KMS-11 (cell line): Measurements from ENCODE around the gene CENPX.
A peak's percentile ranks its signal among the peaks of the same experiment; 100 is the strongest.

Experiments
- H2AFZ ChIP-seq: fragments of 200-600 bp; sonication (generic); 2 replicates; pipeline ENCODE4 v1.6.1; 2016; ENCODE audit warnings: antibody characterized with exemption, mixed run types, low read depth
- H3K27ac ChIP-seq: fragments of 200-600 bp; sonication (generic); 2 replicates; pipeline ENCODE4 v1.6.1; 2016; ENCODE audit warnings: mild to moderate bottlenecking, mixed run types
- H3K27me3 ChIP-seq: fragments of 200-600 bp; sonication (generic); 2 replicates; pipeline ENCODE4 v1.6.1; 2017; ENCODE audit warnings: mild to moderate bottlenecking, low read depth, mixed run types, moderate library complexity; ENCODE audit not compliant: insufficient read depth
- H3K36me3 ChIP-seq: fragments of 200-600 bp; sonication (generic); 2 replicates; pipeline ENCODE4 v1.6.1; 2017; ENCODE audit warnings: mild to moderate bottlenecking, mixed run types; ENCODE audit not compliant: insufficient read depth
- H3K4me1 ChIP-seq: fragments of 200-600 bp; sonication (generic); 2 replicates; pipeline ENCODE4 v1.6.1; 2016; ENCODE audit warnings: mild to moderate bottlenecking, low read depth, mixed run types; ENCODE audit not compliant: poor library complexity, severe bottlenecking
- H3K4me2 ChIP-seq: fragments of 200-600 bp; sonication (generic); 2 replicates; pipeline ENCODE4 v1.7.0; 2016; ENCODE audit warnings: mild to moderate bottlenecking, mixed run types
- H3K4me3 ChIP-seq: fragments of 200-600 bp; sonication (generic); IDR thresholded peaks from 2 replicates; pipeline ENCODE4 v1.6.1; 2017; ENCODE audit warnings: low read depth, low read length, mixed read lengths; ENCODE audit not compliant: insufficient read depth
- H3K79me2 ChIP-seq: fragments of 200-600 bp; sonication (generic); 2 replicates; pipeline ENCODE4 v1.6.1; 2016; ENCODE audit warnings: low read depth, mixed run types; ENCODE audit not compliant: insufficient read depth
- H3K9ac ChIP-seq: fragments of 200-600 bp; sonication (generic); 2 replicates; pipeline ENCODE4 v1.6.1; 2016; ENCODE audit warnings: mild to moderate bottlenecking, mixed run types
- H4K20me1 ChIP-seq: fragments of 200-600 bp; sonication (generic); 2 replicates; pipeline ENCODE4 v1.6.1; 2016; ENCODE audit warnings: mild to moderate bottlenecking, mixed run types; ENCODE audit not compliant: insufficient read depth
- TF ChIP-seq, protein P1 (sequence below): fragments of 200-600 bp; sonication (generic); conservative IDR thresholded peaks from 2 replicates; pipeline ENCODE4 v1.6.1; 2017; ENCODE audit warnings: low read depth, mild to moderate bottlenecking, antibody characterized with exemption, low read length, moderate library complexity, mixed read lengths

The CENPX gene

DNA sequence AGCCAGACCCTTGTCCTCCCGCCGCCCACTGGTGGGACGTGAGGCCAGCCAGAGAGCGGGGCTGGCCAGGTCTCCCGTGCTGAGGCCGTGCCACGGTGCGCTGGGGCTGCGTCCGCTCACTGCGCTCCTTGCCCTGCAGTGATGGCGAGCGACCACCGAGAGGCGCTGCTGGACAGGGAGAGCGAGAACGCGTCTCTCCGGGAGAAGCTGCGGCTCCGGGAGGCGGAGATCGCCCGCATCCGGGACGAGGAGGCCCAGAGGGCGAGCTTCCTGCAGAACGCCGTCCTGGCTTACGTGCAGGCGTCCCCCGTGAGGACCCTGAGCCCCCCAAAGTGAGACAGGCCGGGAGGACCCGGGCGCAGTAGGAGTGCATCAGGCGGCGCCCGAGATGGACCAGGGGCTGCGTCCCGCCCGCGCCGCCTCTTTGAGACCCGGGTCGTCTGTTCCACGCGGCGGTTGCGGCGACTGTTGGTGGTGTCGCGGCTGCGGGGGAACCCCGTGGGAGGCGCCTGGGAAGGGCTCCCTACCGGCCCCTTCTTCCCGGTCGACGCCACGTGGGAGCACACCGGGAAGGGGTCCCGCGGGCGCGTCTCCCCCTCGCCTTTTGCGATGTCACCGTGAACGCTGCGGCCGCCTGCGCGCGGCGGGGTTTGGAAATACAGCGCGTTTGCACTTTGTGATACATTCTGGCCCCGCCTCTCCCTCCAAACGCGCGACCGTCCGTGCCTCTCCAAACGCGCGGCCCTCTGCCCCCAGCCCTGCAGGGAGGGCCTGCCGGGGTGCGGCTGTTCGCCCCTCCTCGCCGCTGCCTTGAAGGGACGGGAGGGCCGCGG lies 8.0 kb upstream of the CENPX start:
- H3K4me1 ChIP-seq = peaks cover 6% of the 10 kb centered on the region
- H3K27me3 ChIP-seq = no peaks in the 10 kb centered on the region
- TF ChIP-seq, protein P1, sequence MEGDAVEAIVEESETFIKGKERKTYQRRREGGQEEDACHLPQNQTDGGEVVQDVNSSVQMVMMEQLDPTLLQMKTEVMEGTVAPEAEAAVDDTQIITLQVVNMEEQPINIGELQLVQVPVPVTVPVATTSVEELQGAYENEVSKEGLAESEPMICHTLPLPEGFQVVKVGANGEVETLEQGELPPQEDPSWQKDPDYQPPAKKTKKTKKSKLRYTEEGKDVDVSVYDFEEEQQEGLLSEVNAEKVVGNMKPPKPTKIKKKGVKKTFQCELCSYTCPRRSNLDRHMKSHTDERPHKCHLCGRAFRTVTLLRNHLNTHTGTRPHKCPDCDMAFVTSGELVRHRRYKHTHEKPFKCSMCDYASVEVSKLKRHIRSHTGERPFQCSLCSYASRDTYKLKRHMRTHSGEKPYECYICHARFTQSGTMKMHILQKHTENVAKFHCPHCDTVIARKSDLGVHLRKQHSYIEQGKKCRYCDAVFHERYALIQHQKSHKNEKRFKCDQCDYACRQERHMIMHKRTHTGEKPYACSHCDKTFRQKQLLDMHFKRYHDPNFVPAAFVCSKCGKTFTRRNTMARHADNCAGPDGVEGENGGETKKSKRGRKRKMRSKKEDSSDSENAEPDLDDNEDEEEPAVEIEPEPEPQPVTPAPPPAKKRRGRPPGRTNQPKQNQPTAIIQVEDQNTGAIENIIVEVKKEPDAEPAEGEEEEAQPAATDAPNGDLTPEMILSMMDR = peak; percentile 73
- H3K36me3 ChIP-seq = no peaks in the 10 kb centered on the region
- H3K79me2 ChIP-seq = no peaks in the 10 kb centered on the region
- peak overlapping the region; percentile 55; the same call in 1 of the 2 replicates for H3K9ac ChIP-seq
- peak overlapping the region; percentile 75 for H2AFZ ChIP-seq
- H4K20me1 ChIP-seq = no peaks in the 10 kb centered on the region
- H3K4me3 ChIP-seq = no peak overlapping the region
- peak overlapping the region; percentile 59 for H3K27ac ChIP-seq
- H3K4me2 ChIP-seq = peak overlapping the region; percentile 60

DNA sequence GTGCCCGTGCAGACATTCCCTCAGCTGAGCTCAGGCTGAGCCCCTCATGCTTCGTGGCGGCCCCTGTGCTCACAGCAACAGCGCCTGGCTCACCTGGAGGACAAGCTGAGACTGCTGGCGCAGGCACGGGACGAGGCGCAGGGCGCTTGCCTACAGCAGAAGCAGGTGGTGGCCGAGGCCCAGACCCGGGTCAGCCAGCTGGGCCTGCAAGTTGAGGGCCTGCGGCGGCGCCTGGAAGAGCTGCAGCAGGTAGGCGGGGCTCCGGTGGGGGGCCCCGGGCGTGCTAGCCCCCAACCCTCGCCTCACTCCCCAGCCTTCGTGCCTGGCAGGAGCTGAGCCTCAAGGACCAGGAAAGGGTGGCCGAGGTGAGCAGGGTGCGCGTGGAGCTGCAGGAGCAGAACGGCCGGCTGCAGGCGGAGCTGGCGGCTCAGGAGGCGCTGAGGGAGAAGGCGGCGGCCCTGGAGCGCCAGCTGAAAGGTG lies 7.4 kb upstream of the CENPX start:
- H3K4me1 ChIP-seq = peaks cover 6% of the 10 kb centered on the region
- no peak overlapping the region for H3K27ac ChIP-seq
- H3K36me3 ChIP-seq = no peaks in the 10 kb centered on the region
- no peak overlapping the region for H3K4me3 ChIP-seq
- TF ChIP-seq, protein P1 = no peak
- no peaks in the 10 kb centered on the region for H3K27me3 ChIP-seq
- H3K4me2 ChIP-seq = peak overlapping the region; percentile 60
- H3K79me2 ChIP-seq = no peaks in the 10 kb centered on the region
- no peaks in the 10 kb centered on the region for H4K20me1 ChIP-seq
- peak overlapping the region; percentile 55; the same call in 1 of the 2 replicates for H3K9ac ChIP-seq
- H2AFZ ChIP-seq = no peak overlapping the region

DNA sequence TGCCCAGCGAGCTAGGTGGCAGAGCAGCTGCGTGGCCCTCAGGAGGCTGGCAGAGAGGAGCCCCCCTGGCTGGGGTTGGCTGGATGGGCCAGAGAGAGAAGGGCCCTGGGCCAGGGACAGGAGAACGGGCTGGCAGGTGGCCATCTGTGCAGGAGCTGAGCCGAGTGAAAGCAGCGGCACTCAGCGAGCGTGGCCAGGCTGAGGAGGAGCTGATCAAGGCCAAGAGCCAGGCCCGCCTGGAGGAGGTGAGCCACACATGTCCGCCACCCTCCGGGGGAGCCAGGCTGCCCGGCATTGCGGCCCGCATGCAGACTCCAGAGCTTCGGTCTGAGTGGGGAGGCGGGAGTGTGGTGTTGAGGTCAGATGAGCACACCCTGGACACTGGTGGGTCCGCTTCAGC lies 6.7 kb upstream of the CENPX start:
- Histone ChIP-seq H4K20me1 (no peaks in the 10 kb centered on the region), H3K4me2 (no peak overlapping the region), H2AFZ (no peak overlapping the region), H3K79me2 (no peaks in the 10 kb centered on the region), H3K9ac (no peak overlapping the region), H3K27me3 (no peaks in the 10 kb centered on the region), H3K27ac (no peak overlapping the region), H3K36me3 (no peaks in the 10 kb centered on the region), H3K4me1 (peaks cover 8% of the 10 kb centered on the region), H3K4me3 (no peak overlapping the region)
- TF ChIP-seq, protein P1 = no peak

DNA sequence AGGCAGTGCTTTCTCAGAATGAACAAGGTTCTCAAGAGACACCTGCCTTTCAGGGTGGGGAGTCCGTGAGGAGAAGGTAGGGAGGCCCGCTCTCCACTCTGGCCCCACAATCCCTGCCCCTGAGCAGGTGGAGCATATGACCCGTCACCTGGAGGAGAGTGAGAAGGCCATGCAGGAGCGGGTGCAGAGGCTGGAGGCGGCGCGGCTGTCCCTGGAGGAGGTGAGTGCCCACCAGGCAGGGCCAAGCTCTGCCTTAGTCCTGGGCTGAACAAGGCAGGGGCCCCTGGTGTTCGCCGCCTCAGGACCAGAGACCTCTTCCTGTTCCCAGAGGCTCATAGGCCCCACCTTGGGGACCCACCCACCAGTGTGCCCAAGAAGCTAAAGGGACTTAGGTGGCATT lies 6.3 kb upstream of the CENPX start:
- TF ChIP-seq, protein P1 = no peak
- Histone ChIP-seq H3K4me2 (no peak overlapping the region), H4K20me1 (no peaks in the 10 kb centered on the region), H3K4me1 (peaks cover 12% of the 10 kb centered on the region), H2AFZ (no peak overlapping the region), H3K4me3 (no peak overlapping the region), H3K9ac (no peak overlapping the region), H3K79me2 (no peaks in the 10 kb centered on the region), H3K27ac (no peak overlapping the region), H3K27me3 (no peaks in the 10 kb centered on the region), H3K36me3 (no peaks in the 10 kb centered on the region)
